H54 (cell line): Measurements from ENCODE around the gene MPZ.
"Not testable (repeated sequence)": the region's sequence is repeated elsewhere in the genome, so short reads cannot be mapped to it uniquely, and the experiment has no call there.

Experiments
- DNase-seq: peaks from one replicate; pipeline ENCODE4 v3.0.0; 2011; ENCODE audit warnings: low spot score, mixed read lengths; ENCODE audit not compliant: insufficient read length
- FAIRE-seq: peaks from 3 replicates; lab custom pipeline; 2011; peaks lifted over from hg19 to GRCh38; lab: Jason Lieb, UNC
- POLR2A ChIP-seq: IDR thresholded peaks from 2 replicates; pipeline ENCODE4 v1.6.1; 2011; ENCODE audit warnings: low read depth, mild to moderate bottlenecking, low read length

The MPZ gene

GRCh38 chr1:161282991-161283390 is 26.8 kb downstream of the MPZ start:
- DNase-seq (no peak), FAIRE-seq (no peak)
- no peak for TF ChIP-seq POLR2A

GRCh38 chr1:161274874-161275273 is 34.9 kb downstream of the MPZ start:
- DNase-seq (no peak), FAIRE-seq (no peak)
- no peak for TF ChIP-seq POLR2A

- TF ChIP-seq POLR2A, result no peak
- no peak for DNase-seq
- no peak for FAIRE-seq
These were observed 36.4 kb downstream of the MPZ start for GRCh38 chr1:161273402-161273801.

GRCh38 chr1:161267321-161267720 is 42.4 kb downstream of the MPZ start:
- TF ChIP-seq POLR2A, result no peak
- no peak for DNase-seq
- FAIRE-seq, result no peak

- DNase-seq (no peak), FAIRE-seq (no peak)
- no peak for TF ChIP-seq POLR2A
These were observed 42.9 kb downstream of the MPZ start for GRCh38 chr1:161266836-161267235.

DNA sequence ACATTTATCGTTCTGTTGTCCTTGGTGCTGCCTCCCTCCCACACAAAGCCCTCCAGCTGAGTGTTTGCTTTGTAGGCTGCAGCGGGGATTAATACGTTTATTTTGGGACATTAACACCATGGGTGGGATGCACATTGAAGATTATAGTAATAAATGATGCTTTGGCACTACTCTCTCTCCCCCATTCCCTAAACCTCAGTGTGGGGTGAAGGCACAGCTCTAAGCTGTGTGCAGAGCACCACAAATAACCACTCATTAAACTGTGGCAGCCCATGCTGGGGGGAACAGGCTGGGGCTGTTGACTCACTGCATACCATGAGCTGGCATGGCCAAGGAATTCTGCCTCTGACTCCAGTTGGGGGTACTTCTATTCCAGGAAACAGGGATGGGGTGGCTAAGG is 43.6 kb downstream of the MPZ start:
- DNase-seq (peak; percentile 83), FAIRE-seq (no peak)
- TF ChIP-seq POLR2A, result no peak

DNA sequence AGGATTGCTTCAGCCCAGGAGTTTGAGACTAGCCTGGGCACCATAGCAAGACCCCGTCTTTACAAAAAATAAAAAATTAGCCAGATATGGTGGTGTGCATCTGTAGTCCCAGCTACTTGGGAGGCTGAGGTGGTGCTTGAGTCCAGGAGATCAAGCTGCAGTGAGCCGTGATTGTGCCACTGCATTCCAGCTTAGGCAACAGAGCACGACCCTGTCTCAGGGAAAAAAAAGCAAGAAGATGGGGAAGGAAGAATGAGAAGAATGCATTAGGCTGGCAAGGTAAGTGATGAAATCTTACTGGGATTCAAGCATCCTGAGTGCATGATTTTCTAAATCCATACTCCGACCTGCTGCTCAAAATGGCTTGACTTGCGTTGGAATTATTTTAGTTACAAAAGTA is 44.5 kb downstream of the MPZ start:
- TF ChIP-seq POLR2A, result no peak
- FAIRE-seq (no peak), DNase-seq (no peak)

DNA sequence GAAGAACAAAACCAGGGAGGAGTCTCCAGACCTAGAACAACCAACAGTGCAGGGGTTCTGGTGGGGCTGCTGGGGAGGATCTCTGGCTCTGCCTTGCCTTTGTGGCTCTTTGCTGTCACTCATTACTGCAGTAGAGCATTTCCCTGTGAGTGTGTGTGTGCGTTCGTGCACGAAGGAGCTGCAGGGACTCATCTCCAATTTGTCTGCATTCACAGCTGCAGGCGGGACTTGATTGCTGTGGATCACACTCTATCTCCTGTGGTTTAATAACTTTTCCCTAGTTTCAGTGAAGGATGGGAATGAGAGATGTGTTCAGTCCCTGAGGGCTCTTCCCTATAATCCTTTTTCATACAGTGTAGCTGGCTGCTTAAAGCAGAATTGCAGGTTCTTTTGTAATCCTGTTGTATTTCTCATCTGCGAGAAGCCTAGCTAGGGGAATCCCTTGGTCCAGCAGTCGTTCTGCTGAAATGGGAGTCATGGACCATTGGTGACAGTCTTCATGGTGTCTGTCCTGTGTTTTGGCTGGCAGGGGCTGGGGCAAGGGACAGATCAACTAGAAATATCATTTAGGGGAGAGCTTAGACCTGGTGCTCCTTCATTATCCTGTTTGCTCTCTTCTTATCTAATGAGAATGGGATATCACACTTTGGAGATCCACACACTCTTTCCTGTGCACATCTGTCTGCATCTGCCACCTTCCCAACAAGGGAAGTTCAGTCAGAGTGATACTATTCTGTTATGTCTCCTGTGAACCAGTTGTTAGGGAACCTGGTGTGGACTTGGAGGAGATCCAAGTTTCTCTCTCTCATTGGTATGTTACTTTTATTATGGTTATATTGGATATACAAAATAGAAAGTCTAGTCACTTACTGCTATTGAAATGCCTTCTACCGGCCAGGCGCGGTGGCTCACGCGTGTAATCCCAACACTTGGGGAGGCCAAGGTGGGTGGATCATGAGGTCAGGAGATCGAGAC is 48.2 kb downstream of the MPZ start:
- DNase-seq (no peak), FAIRE-seq (no peak)
- TF ChIP-seq POLR2A, result no peak

DNA sequence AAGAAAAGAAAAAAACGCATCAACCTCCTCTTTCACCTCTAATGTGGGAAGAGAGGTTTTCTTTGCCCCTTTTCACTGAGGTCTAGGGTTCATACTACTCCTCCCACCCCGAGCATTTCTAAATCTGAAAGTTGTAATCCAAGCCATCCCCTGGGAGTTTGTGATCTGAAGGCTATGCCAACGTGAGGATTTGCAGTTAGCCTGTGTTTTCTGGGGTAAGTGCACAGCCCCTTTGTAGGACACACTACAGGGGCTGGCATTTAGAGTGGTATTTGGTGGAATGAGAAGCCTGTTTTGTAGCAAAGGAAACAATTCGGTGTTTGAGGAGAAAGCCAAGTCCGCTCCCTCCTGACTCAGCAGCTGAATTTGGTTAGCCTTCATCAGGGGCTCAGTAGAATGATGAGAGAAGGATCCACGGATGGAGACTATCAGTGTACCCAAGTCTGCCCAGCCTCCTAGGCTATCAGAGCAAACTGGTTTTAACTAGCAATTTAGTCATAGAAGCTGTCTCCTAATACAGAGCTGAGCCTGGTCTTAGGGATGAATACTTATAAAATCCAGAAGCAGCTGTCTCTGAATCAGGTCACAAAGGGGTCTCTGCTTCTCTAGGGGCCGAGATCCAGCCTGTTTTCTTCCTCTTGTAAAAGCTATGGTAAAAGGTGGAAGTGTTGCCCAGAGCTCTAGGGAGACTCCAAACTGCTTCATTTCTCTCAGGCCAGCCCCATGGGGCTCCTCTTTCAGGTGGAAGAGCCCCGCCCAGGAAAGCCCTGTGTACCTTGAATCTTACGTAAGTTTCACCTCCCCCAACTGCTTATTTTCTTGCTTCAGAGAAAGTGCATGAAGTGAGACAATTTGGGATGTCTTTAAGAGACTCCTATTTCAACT is 49.1 kb downstream of the MPZ start:
- FAIRE-seq (no peak), DNase-seq (no peak)
- no peak for TF ChIP-seq POLR2A

DNA sequence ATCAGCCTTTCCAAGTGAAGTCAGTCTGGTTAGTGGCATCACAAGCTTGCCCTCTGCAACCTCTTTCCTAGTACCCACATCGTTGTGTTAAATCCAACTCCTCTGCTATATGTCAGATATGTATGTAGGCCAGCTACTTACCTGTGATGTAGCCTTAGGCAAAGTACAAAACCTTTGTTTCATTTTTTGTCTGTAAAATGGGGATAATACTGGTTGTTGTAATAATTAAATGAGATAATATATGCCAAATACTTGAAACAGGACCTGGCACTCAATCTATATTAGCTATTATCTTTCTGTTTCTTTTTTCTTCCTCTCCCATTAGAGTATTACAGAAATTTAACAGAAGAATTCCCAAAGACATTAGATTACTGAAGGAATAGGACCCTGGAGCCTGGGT is 50.0 kb downstream of the MPZ start:
- DNase-seq, result no peak
- FAIRE-seq, result no peak
- TF ChIP-seq POLR2A, result no peak

DNA sequence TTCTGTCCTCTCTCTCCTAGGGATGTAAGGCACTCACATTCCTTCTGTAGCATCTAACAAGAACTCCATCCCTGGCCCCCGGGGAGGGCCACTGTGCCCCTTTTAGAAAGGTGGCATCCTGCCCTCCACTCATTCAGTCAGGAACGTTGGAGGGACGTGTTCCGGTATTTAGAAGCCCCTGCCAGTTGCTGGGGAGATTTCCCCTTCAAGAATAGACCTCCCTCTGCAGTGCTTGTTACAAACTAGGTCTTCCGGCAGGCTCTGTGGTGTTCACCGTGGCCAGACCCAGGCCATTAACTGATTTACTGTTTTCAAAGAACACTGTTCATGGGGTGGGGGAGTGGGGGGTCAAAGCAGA is 50.4 kb downstream of the MPZ start:
- FAIRE-seq (no peak), DNase-seq (no peak)

GRCh38 chr1:161258439-161259344 is 51.1 kb downstream of the MPZ start, which contains the start of gene PCP4L1:
Gene PCP4L1, plus strand, starts transcription at chr1:161258745. Its CDS starts 230 bp downstream, at chr1:161258975.
- DNase-seq (no peak), FAIRE-seq (no peak)
- TF ChIP-seq POLR2A, result no peak

More for the DNA sequence above, 50.4 kb downstream of the MPZ start:
- no peak for TF ChIP-seq POLR2A

GRCh38 chr1:161257109-161257508 is 52.7 kb downstream of the MPZ start:
- FAIRE-seq, DNase-seq: not testable (repeated sequence)

GRCh38 chr1:161255955-161256520 is 53.7 kb downstream of the MPZ start:
- FAIRE-seq, DNase-seq: not testable (repeated sequence)

- DNase-seq, FAIRE-seq: not testable (repeated sequence)
These were observed 54.5 kb downstream of the MPZ start for GRCh38 chr1:161255302-161255701.
